ENCODE data around the gene TOMM70. TPM values are rescaled to one million over a fixed set of nuclear protein-coding genes. Genes with fewer than 3 reads are reported as not detected.
"Not testable (repeated sequence)": the region's sequence is repeated elsewhere in the genome, so short reads cannot be mapped to it uniquely, and the experiment has no call there.

TOMM70 gene
- total RNA-seq, 5 donors from 2014 or later (not counting 1 experiment from before 2014, with no cell fraction given), result 23.5 to 33.9 (median 33.6) TPM

- ATAC-seq (replicated peaks in 1 of 4), result no peak
- H3K4me3 Mint-ChIP-seq, result no peak overlapping the region
- Histone ChIP-seq H3K27me3 (replicated peaks in 1 of 2; ENCODE audit: control insufficient read depth in 2 of 2, extremely low read depth in 1 of 2, insufficient read depth in 2 of 2, low read length in 1 of 2) (no peaks in the 10 kb centered on the region), H3K4me1 (ENCODE audit: control insufficient read depth in 1 of 2, extremely low read depth in 1 of 2, insufficient read depth in 2 of 2, low read length in 2 of 2) (no peaks in the 10 kb centered on the region), H3K27ac (ENCODE audit: low read length) (no peak overlapping the region), H3K4me3 (ENCODE audit: control insufficient read depth in 1 of 2, extremely low read depth in 1 of 2, low read length in 1 of 2) (no peak overlapping the region), H3K9me3 (no peaks in the 10 kb centered on the region), H3K36me3 (ENCODE audit: control insufficient read depth in 2 of 2, extremely low read depth in 1 of 2, insufficient read depth in 1 of 2, low read length in 1 of 2) (peaks cover 7 to 61% of the 10 kb centered on the region in 2 donors)
- no peak for DNase-seq
- no peak overlapping the region for H3K27ac Mint-ChIP-seq
- ChIA-PET CTCF (no interaction called here), POLR2A (no interaction called here)
- no peaks in the 10 kb centered on the region for H3K27me3 Mint-ChIP-seq
- H3K9me3 Mint-ChIP-seq, result no peaks in the 10 kb centered on the region
- H3K36me3 Mint-ChIP-seq, result peaks cover 64% of the 10 kb centered on the region
- no peaks in the 10 kb centered on the region for H3K4me1 Mint-ChIP-seq
- WGBS (ENCODE audit: insufficient coverage), result 85% methylated on average over 2 of the region's 10 CpGs
Observed at GRCh38 chr3:100352296-100353231, 48.3 kb downstream of the TOMM70 start.

- H3K4me3 Mint-ChIP-seq; H3K4me1 Mint-ChIP-seq; H3K4me3 ChIP-seq (ENCODE audit: control insufficient read depth in 1 of 2, extremely low read depth in 1 of 2, low read length in 1 of 2); H3K9me3 ChIP-seq; POLR2A ChIA-PET; H3K4me1 ChIP-seq (ENCODE audit: control insufficient read depth in 1 of 2, extremely low read depth in 1 of 2, insufficient read depth in 2 of 2, low read length in 2 of 2); ATAC-seq (replicated peaks in 1 of 4); CTCF ChIA-PET; H3K27me3 Mint-ChIP-seq; H3K9me3 Mint-ChIP-seq; H3K27ac Mint-ChIP-seq; H3K27ac ChIP-seq (ENCODE audit: low read length); DNase-seq; H3K27me3 ChIP-seq (replicated peaks in 1 of 2; ENCODE audit: control insufficient read depth in 2 of 2, extremely low read depth in 1 of 2, insufficient read depth in 2 of 2, low read length in 1 of 2): not testable (repeated sequence)
- H3K36me3 ChIP-seq (ENCODE audit: control insufficient read depth in 2 of 2, extremely low read depth in 1 of 2, insufficient read depth in 1 of 2, low read length in 1 of 2), result peaks cover 9 to 65% of the 10 kb centered on the region in 2 donors
- no CpG with 5 or more reads among the region's 2 CpGs for WGBS (ENCODE audit: insufficient coverage)
- H3K36me3 Mint-ChIP-seq, result peaks cover 67% of the 10 kb centered on the region
Observed at GRCh38 chr3:100351770-100352169, 49.1 kb downstream of the TOMM70 start.

GRCh38 chr3:100348727-100349126 is 52.2 kb downstream of the TOMM70 start:
- Histone ChIP-seq H3K4me1 (ENCODE audit: control insufficient read depth in 1 of 2, extremely low read depth in 1 of 2, insufficient read depth in 2 of 2, low read length in 2 of 2) (peaks cover 0 to 3% of the 10 kb centered on the region in 2 experiments), H3K9me3 (no peaks in the 10 kb centered on the region), H3K27me3 (replicated peaks in 1 of 2; ENCODE audit: control insufficient read depth in 2 of 2, extremely low read depth in 1 of 2, insufficient read depth in 2 of 2, low read length in 1 of 2) (no peaks in the 10 kb centered on the region), H3K4me3 (ENCODE audit: control insufficient read depth in 1 of 2, extremely low read depth in 1 of 2, low read length in 1 of 2) (no peak overlapping the region), H3K36me3 (ENCODE audit: control insufficient read depth in 2 of 2, extremely low read depth in 1 of 2, insufficient read depth in 1 of 2, low read length in 1 of 2) (peaks cover 15 to 61% of the 10 kb centered on the region in 2 donors), H3K27ac (ENCODE audit: low read length) (no peak overlapping the region)
- Mint-ChIP-seq H3K4me3 (no peak overlapping the region), H3K27ac (no peak overlapping the region), H3K9me3 (no peaks in the 10 kb centered on the region), H3K4me1 (peaks cover 5 to 11% (median 8%) of the 10 kb centered on the region in 3 donors), H3K36me3 (peaks cover 77% of the 10 kb centered on the region), H3K27me3 (no peaks in the 10 kb centered on the region)
- WGBS (ENCODE audit: insufficient coverage), result 95% methylated on average over 4 of the region's 5 CpGs
- DNase-seq (no peak), ATAC-seq (replicated peaks in 1 of 4) (no peak)
- CTCF ChIA-PET, result interaction anchor here in 1 of 2 donors (0.6 kb wide), 1 partner anchor 473 kb away, joined by 5 read pairs; no protein-coding TSS in a partner anchor
- POLR2A ChIA-PET, result interaction anchor here in 1 of 2 donors (0.7 kb wide), 1 partner anchor 530 kb away, joined by 3 read pairs; no protein-coding TSS in a partner anchor

GRCh38 chr3:100340527-100340926 is 60.4 kb downstream of the TOMM70 start:
- no peak for ATAC-seq (replicated peaks in 1 of 4)
- no peaks in the 10 kb centered on the region for H3K9me3 Mint-ChIP-seq
- peaks cover 25 to 35% (median 29%) of the 10 kb centered on the region in 3 donors for H3K4me1 Mint-ChIP-seq
- WGBS (ENCODE audit: insufficient coverage), result 83% methylated on average over 1 of the region's 1 CpG
- peaks cover 45% of the 10 kb centered on the region for H3K36me3 Mint-ChIP-seq
- H3K27me3 Mint-ChIP-seq, result no peaks in the 10 kb centered on the region
- ChIA-PET POLR2A (no interaction called here), CTCF (interaction anchor here in 1 of 2 donors (0.6 to 0.7 kb wide), 2 partner anchors 35 to 250 kb away, joined by 3 to 4 read pairs; no protein-coding TSS in a partner anchor)
- H3K9me3 ChIP-seq, result no peaks in the 10 kb centered on the region
- no peak overlapping the region for H3K4me3 Mint-ChIP-seq
- no peak for DNase-seq
- no peak overlapping the region for H3K4me3 ChIP-seq (ENCODE audit: control insufficient read depth in 1 of 2, extremely low read depth in 1 of 2, low read length in 1 of 2)
- H3K27ac ChIP-seq (ENCODE audit: low read length), result no peak overlapping the region
- H3K4me1 ChIP-seq (ENCODE audit: control insufficient read depth in 1 of 2, extremely low read depth in 1 of 2, insufficient read depth in 2 of 2, low read length in 2 of 2), result peaks cover 2 to 7% of the 10 kb centered on the region in 2 experiments
- peak overlapping the region in 1 of 2 donors; percentile 2 for H3K27ac Mint-ChIP-seq
- H3K36me3 ChIP-seq (ENCODE audit: control insufficient read depth in 2 of 2, extremely low read depth in 1 of 2, insufficient read depth in 1 of 2, low read length in 1 of 2), result peaks cover 0 to 24% of the 10 kb centered on the region in 2 donors
- H3K27me3 ChIP-seq (replicated peaks in 1 of 2; ENCODE audit: control insufficient read depth in 2 of 2, extremely low read depth in 1 of 2, insufficient read depth in 2 of 2, low read length in 1 of 2), result no peaks in the 10 kb centered on the region

- peaks cover 0 to 19% of the 10 kb centered on the region in 2 donors for H3K36me3 ChIP-seq (ENCODE audit: control insufficient read depth in 2 of 2, extremely low read depth in 1 of 2, insufficient read depth in 1 of 2, low read length in 1 of 2)
- H3K4me1 ChIP-seq (ENCODE audit: control insufficient read depth in 1 of 2, extremely low read depth in 1 of 2, insufficient read depth in 2 of 2, low read length in 2 of 2), result peaks cover 7 to 9% of the 10 kb centered on the region in 2 experiments
- Mint-ChIP-seq H3K4me1 (peaks cover 31 to 41% (median 36%) of the 10 kb centered on the region in 3 donors), H3K27me3 (no peaks in the 10 kb centered on the region), H3K27ac (no peak overlapping the region), H3K36me3 (peaks cover 41% of the 10 kb centered on the region), H3K9me3 (no peaks in the 10 kb centered on the region), H3K4me3 (no peak overlapping the region)
- DNase-seq (no peak), ATAC-seq (replicated peaks in 1 of 4) (no peak)
- H3K9me3 ChIP-seq, result no peaks in the 10 kb centered on the region
- ChIA-PET POLR2A (interaction anchor here (0.6 kb wide), 2 partner anchors 253 to 317 kb away, joined by 3 to 4 read pairs; no protein-coding TSS in a partner anchor), CTCF (interaction anchor here (0.6 to 0.7 kb wide), 3 partner anchors 10 to 250 kb away, joined by 3 to 4 read pairs (median 3); no protein-coding TSS in a partner anchor)
- 100% methylated on average over 1 of the region's 5 CpGs for WGBS (ENCODE audit: insufficient coverage)
- no peaks in the 10 kb centered on the region for H3K27me3 ChIP-seq (replicated peaks in 1 of 2; ENCODE audit: control insufficient read depth in 2 of 2, extremely low read depth in 1 of 2, insufficient read depth in 2 of 2, low read length in 1 of 2)
- H3K27ac ChIP-seq (ENCODE audit: low read length), result no peak overlapping the region
- H3K4me3 ChIP-seq (ENCODE audit: control insufficient read depth in 1 of 2, extremely low read depth in 1 of 2, low read length in 1 of 2), result no peak overlapping the region
Observed at GRCh38 chr3:100339786-100340185, 61.1 kb downstream of the TOMM70 start.

GRCh38 chr3:100338911-100339310 is 62.0 kb downstream of the TOMM70 start:
- Mint-ChIP-seq H3K36me3 (peaks cover 33% of the 10 kb centered on the region), H3K27me3 (no peaks in the 10 kb centered on the region), H3K27ac (no peak overlapping the region), H3K4me1 (peaks cover 27 to 41% (median 32%) of the 10 kb centered on the region in 3 donors), H3K9me3 (no peaks in the 10 kb centered on the region), H3K4me3 (no peak overlapping the region)
- no peaks in the 10 kb centered on the region for H3K9me3 ChIP-seq
- ChIA-PET POLR2A (interaction anchor here in 1 of 2 donors (0.6 kb wide), 1 partner anchor 59 kb away, joined by 5 read pairs; no protein-coding TSS in a partner anchor), CTCF (no interaction called here)
- H3K27me3 ChIP-seq (replicated peaks in 1 of 2; ENCODE audit: control insufficient read depth in 2 of 2, extremely low read depth in 1 of 2, insufficient read depth in 2 of 2, low read length in 1 of 2), result no peaks in the 10 kb centered on the region
- ATAC-seq (replicated peaks in 1 of 4), result no peak
- no peak overlapping the region for H3K4me3 ChIP-seq (ENCODE audit: control insufficient read depth in 1 of 2, extremely low read depth in 1 of 2, low read length in 1 of 2)
- no peak for DNase-seq
- H3K27ac ChIP-seq (ENCODE audit: low read length), result no peak overlapping the region
- H3K36me3 ChIP-seq (ENCODE audit: control insufficient read depth in 2 of 2, extremely low read depth in 1 of 2, insufficient read depth in 1 of 2, low read length in 1 of 2), result peaks cover 0 to 15% of the 10 kb centered on the region in 2 donors
- peaks cover 8 to 14% of the 10 kb centered on the region in 2 experiments for H3K4me1 ChIP-seq (ENCODE audit: control insufficient read depth in 1 of 2, extremely low read depth in 1 of 2, insufficient read depth in 2 of 2, low read length in 2 of 2)
- 90% methylated on average over 10 of the region's 10 CpGs for WGBS (ENCODE audit: insufficient coverage)

All from T-cell (primary cell).